ENCODE data around the gene ZDHHC11. TPM values are rescaled to one million over a fixed set of nuclear protein-coding genes. Genes with fewer than 3 reads are reported as not detected.
"Not testable (repeated sequence)": the region's sequence is repeated elsewhere in the genome, so short reads cannot be mapped to it uniquely, and the experiment has no call there.

Gene ZDHHC11
- total RNA-seq, 1 donor from 2014 or later, result 27.5 TPM

GRCh38 chr5:845676-846601 lies 4.8 kb downstream of the ZDHHC11 start:
- H3K27ac Mint-ChIP-seq; H3K4me3 Mint-ChIP-seq; H3K4me1 Mint-ChIP-seq (ENCODE audit: unreplicated experiment); DNase-seq (ENCODE audit: extremely low spot score, unreplicated experiment); H3K36me3 Mint-ChIP-seq; H3K27me3 Mint-ChIP-seq; H3K9me3 Mint-ChIP-seq: not testable (repeated sequence)

- H3K4me1 Mint-ChIP-seq (ENCODE audit: unreplicated experiment); H3K36me3 Mint-ChIP-seq; H3K27ac Mint-ChIP-seq; H3K4me3 Mint-ChIP-seq; H3K9me3 Mint-ChIP-seq; H3K27me3 Mint-ChIP-seq: not testable (repeated sequence)
- DNase-seq (ENCODE audit: extremely low spot score, unreplicated experiment), result peak; percentile 67
Observed at GRCh38 chr5:845031-845675, 5.6 kb downstream of the ZDHHC11 start.

GRCh38 chr5:844426-844825 lies 6.4 kb downstream of the ZDHHC11 start:
- H3K4me1 Mint-ChIP-seq (ENCODE audit: unreplicated experiment); H3K36me3 Mint-ChIP-seq; H3K4me3 Mint-ChIP-seq; H3K27me3 Mint-ChIP-seq; H3K27ac Mint-ChIP-seq; H3K9me3 Mint-ChIP-seq: not testable (repeated sequence)
- peak; percentile 72 for DNase-seq (ENCODE audit: extremely low spot score, unreplicated experiment)

- not testable (repeated sequence) for H3K4me1 Mint-ChIP-seq (ENCODE audit: unreplicated experiment); H3K27ac Mint-ChIP-seq; H3K27me3 Mint-ChIP-seq; H3K4me3 Mint-ChIP-seq; H3K9me3 Mint-ChIP-seq; H3K36me3 Mint-ChIP-seq
- peak; percentile 66 for DNase-seq (ENCODE audit: extremely low spot score, unreplicated experiment)
Observed at GRCh38 chr5:843926-844325, 6.9 kb downstream of the ZDHHC11 start.

- not testable (repeated sequence) for H3K9me3 Mint-ChIP-seq; H3K27me3 Mint-ChIP-seq; H3K36me3 Mint-ChIP-seq; H3K27ac Mint-ChIP-seq; H3K4me1 Mint-ChIP-seq (ENCODE audit: unreplicated experiment); H3K4me3 Mint-ChIP-seq
- peak; percentile 67 for DNase-seq (ENCODE audit: extremely low spot score, unreplicated experiment)
Observed at GRCh38 chr5:843371-843770, 7.4 kb downstream of the ZDHHC11 start.

GRCh38 chr5:842402-843221 lies 8.2 kb downstream of the ZDHHC11 start:
- not testable (repeated sequence) for H3K27ac Mint-ChIP-seq
- DNase-seq (ENCODE audit: extremely low spot score, unreplicated experiment), result peak; percentile 71

GRCh38 chr5:841531-842401 lies 9.0 kb downstream of the ZDHHC11 start:
- not testable (repeated sequence) for H3K9me3 Mint-ChIP-seq; H3K4me1 Mint-ChIP-seq (ENCODE audit: unreplicated experiment); H3K27me3 Mint-ChIP-seq; H3K36me3 Mint-ChIP-seq; H3K4me3 Mint-ChIP-seq
- peak; percentile 63 for DNase-seq (ENCODE audit: extremely low spot score, unreplicated experiment)
- H3K27ac Mint-ChIP-seq, result peak overlapping the region; percentile 36

More at GRCh38 chr5:842402-843221, 8.2 kb downstream of the ZDHHC11 start:
- not testable (repeated sequence) for H3K36me3 Mint-ChIP-seq; H3K9me3 Mint-ChIP-seq; H3K27me3 Mint-ChIP-seq; H3K4me3 Mint-ChIP-seq; H3K4me1 Mint-ChIP-seq (ENCODE audit: unreplicated experiment)

GRCh38 chr5:840974-841435 lies 9.8 kb downstream of the ZDHHC11 start:
- H3K27me3 Mint-ChIP-seq; H3K4me1 Mint-ChIP-seq (ENCODE audit: unreplicated experiment); H3K36me3 Mint-ChIP-seq; DNase-seq (ENCODE audit: extremely low spot score, unreplicated experiment); H3K4me3 Mint-ChIP-seq; H3K9me3 Mint-ChIP-seq; H3K27ac Mint-ChIP-seq: not testable (repeated sequence)

GRCh38 chr5:840118-840973 lies 10.4 kb downstream of the ZDHHC11 start:
- H3K4me1 Mint-ChIP-seq (ENCODE audit: unreplicated experiment); H3K4me3 Mint-ChIP-seq; H3K27ac Mint-ChIP-seq; H3K9me3 Mint-ChIP-seq; H3K27me3 Mint-ChIP-seq; H3K36me3 Mint-ChIP-seq: not testable (repeated sequence)
- peak; percentile 69 for DNase-seq (ENCODE audit: extremely low spot score, unreplicated experiment)

GRCh38 chr5:838431-838851 lies 12.3 kb downstream of the ZDHHC11 start:
- not testable (repeated sequence) for H3K36me3 Mint-ChIP-seq; H3K4me3 Mint-ChIP-seq; H3K27ac Mint-ChIP-seq; H3K27me3 Mint-ChIP-seq; H3K9me3 Mint-ChIP-seq; H3K4me1 Mint-ChIP-seq (ENCODE audit: unreplicated experiment)
- DNase-seq (ENCODE audit: extremely low spot score, unreplicated experiment), result peak; percentile 64

- not testable (repeated sequence) for H3K4me3 Mint-ChIP-seq; H3K9me3 Mint-ChIP-seq; DNase-seq (ENCODE audit: extremely low spot score, unreplicated experiment); H3K27me3 Mint-ChIP-seq; H3K36me3 Mint-ChIP-seq; H3K4me1 Mint-ChIP-seq (ENCODE audit: unreplicated experiment); H3K27ac Mint-ChIP-seq
Observed at GRCh38 chr5:837621-838121, 13.1 kb downstream of the ZDHHC11 start.

GRCh38 chr5:835933-836612 lies 14.7 kb downstream of the ZDHHC11 start:
- not testable (repeated sequence) for DNase-seq (ENCODE audit: extremely low spot score, unreplicated experiment); H3K4me1 Mint-ChIP-seq (ENCODE audit: unreplicated experiment); H3K9me3 Mint-ChIP-seq; H3K27me3 Mint-ChIP-seq; H3K36me3 Mint-ChIP-seq; H3K4me3 Mint-ChIP-seq; H3K27ac Mint-ChIP-seq

Measured in type B pancreatic cell (in vitro differentiated cells).